Medulla oblongata (tissue), 1 donor: ENCODE results near the gene S100A3.

ENCODE experiments used
- DNase-seq: peaks from one replicate; pipeline ENCODE4 v3.0.0-alpha.2; 2015; ENCODE audit errors: extremely low spot score

S100A3 gene

DNA sequence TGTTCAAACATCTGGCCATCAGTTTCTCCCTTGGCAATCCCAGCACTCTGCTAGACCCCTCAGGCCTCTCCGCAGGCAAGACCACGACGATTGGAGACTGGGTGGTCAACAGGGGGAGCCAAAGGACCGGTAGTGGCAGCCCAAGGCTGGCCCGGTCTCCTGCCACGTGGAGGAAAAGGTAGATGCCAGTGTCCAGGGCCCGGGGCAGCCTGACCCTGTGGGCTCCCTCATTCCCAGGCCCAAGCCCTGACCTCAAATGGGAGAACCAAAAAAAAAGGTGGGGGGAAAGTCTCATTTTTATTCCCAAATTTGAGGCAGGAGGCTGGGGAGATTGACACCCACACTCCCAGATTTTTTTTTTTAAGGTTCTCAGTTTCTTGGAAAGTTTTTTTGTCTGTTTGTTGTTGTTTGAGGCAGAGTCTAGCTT lies 38.1 kb downstream of the S100A3 start:
- DNase-seq: peak; percentile 76

DNA sequence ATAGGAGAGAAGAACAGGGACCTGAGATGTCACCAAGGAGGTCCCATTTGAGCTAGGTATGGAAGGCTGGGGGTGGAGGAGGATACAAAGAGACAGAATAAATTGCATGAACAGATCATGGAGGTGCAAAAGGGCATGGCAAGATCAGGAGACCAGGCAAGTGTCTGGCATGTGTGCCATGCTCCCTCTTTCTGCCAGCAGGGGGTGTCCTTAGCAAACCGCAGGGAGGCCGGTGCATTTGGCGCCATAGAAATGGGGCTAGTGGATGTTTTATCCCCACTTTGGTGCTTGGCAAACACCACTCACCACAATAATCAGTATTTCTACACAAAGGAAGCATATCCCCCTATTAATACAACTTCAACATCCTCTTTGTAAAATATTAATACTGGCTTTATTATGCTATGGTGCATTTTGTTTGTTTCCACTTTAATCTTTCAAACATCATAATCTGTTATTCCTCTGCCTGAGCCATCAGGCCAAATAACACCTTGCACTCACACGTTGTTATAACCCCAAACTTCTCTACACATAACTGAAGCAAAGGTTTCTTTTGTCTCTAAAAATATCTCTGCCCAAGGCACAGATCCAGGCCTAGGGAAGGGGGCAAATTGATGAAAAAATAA lies 39.2 kb downstream of the S100A3 start:
- DNase-seq: peak; percentile 38

GRCh38 chr1:153509036-153509435 lies 40.0 kb downstream of the S100A3 start:
- no peak for DNase-seq

GRCh38 chr1:153507926-153508583 lies 41.0 kb downstream of the S100A3 start:
- no peak for DNase-seq

DNA sequence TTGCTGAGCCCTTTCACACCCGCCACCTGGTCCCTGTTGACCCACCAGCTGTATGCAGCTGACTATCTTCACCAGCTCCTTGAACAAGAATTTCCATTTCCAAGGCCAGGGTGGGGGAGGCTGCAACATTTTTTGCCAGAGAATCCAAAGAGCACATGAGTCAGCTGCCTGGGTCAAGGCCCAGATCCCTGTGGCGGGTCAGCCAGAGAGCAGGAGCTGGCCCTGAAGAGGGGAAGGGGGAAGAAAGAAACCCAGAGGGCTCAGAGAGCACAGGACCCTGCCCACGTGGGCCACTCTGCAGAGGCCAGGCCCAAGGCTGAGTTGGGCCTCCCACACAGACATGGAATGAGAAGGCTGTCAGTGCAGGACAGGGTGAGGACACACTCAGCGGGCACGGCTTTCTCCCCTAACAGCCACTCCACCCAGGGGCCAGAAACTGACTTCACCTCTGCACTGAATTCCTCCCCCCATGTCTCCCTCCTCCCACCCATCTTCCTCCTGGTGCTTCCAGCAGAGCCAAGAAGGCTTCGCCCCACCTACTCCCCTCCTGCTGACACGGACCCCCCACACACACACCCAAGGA lies 42.1 kb downstream of the S100A3 start:
- DNase-seq: peak; percentile 56

DNA sequence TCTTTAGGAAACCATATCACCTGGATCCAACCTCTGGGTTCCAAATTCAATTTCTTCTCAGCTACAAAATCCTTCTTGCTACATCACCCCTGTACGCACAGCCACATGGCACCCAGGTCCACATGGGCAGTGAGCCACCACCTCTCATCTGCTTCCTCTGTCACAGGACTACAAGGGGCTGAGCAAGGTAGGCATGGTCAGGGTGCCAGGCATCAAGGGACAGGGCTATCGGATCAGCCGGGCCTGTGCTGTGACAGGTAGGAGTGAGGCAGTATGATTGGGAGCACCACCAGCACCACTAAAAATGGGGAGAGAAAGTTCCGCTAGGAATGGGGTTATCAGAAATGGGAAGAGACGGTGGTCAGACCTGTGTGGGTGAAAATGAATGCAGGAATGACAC lies 42.7 kb downstream of the S100A3 start:
- DNase-seq: no peak

GRCh38 chr1:153505576-153505975 lies 43.5 kb downstream of the S100A3 start:
- no peak for DNase-seq

GRCh38 chr1:153503766-153504165 lies 45.3 kb downstream of the S100A3 start:
- no peak for DNase-seq

DNA sequence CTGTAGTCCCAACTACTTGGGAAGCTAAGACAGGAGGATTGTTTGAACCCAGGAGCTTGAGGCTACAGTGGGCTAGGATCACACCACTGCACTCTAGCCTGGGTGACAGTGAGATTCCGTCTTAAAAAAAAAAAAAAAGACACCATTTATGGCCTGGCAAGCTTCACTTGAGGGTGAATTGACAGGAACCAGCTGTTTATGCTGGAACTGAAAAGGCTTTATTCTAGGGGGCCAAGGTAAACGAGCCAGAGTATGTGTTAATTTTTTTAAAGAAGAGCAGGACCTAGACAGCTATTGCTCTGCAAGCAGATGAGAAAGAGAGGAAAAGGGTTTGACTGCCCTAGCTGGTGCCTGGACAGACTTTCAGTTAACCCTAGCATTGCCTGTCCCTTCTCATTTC lies 50.3 kb downstream of the S100A3 start:
- no peak for DNase-seq
